ENCODE measurements around the gene F12.
"Not testable (repeated sequence)": the region's sequence is repeated elsewhere in the genome, so short reads cannot be mapped to it uniquely, and the experiment has no call there.

Gene F12

DNA sequence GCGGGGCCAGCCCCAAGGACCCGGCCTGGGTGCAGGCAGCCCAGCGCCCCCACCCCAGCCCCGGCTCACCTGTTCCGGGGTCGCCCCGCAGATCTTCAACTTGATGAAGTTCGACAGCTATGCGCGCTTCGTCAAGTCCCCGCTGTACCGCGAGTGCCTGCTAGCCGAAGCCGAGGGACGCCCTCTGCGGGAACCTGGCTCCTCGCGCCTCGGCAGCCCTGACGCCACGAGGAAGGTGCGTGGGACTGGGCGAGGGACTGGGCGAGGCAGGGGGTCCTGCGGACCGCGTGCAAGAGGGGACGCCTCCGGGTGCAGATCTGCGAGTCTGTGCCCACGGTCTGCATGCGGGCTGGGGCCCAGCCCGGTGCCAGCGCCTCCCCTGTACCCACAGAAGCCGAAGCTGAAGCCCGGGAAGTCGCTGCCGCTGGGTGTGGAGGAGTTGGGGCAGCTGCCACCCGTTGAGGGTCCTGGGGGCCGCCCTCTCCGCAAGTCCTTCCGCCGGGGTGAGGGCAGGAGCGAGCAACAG lies 42.0 kb downstream of the F12 start:
- no peak for DNase-seq

DNA sequence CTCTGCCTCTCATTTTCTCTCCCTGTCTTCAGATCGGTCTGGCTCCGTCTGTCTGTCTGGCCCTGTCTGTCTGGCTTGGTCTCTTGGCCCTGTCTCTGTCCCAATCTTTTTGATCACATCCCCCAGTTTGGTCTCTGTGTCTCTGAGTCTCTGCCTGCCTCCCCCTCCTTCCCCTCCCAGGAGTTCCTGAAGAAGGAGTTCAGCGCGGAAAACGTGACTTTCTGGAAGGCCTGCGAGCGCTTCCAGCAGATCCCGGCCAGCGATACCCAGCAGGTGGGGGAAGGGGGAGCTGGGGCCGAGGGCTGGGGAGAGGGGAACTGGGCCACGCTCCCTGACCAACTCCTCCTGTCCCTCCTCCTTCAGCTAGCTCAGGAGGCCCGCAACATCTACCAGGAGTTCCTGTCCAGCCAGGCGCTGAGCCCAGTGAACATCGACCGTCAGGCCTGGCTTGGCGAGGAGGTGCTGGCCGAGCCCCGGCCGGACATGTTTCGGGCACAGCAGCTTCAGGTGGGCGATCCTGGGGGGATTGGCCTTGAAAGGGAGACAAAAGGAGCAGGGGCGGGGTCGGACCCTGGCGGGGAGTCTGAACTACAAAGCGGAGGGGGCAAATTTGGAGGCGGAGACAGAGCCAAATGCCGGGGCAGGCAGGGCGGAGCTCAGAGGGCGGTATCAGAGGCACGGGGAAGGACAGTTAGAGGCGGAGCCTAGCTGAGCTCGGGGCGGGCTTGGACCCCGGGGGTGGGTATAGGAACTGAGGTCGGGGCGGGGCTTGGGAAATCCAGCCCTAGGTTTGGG lies 42.6 kb downstream of the F12 start:
- DNase-seq: no peak

DNA sequence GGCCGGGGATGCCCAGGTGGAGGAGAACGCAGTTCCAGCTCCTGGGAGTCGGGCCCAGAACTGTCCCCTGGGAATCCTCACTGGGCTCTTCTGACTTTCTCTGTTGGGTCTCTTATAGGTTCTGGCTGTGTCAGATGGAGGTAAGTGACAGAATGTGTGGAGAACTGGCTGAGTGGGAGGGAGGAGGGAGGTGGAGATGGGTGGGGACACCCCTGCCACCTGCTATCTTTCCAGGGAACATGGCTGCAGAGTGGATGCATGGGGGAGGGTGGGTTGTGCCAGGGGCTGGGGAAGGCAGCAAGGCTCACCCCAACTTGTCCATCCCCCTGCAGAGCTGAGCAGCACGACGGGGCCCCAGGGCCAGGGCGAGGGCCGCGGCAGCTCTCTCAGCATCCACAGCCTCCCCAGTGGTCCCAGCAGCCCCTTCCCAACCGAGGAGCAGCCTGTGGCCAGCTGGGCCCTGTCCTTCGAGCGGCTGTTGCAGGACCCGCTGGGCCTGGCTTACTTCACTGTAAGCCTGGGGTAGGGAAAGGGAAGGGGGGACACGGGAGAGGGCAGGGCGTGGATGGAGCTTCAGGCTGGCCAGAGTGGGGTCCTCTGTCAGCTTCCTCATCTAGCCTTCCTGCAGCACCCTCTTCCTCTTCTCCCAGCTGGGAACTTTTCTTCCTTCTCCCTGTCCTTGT lies 43.4 kb downstream of the F12 start:
- no peak for DNase-seq

- peak; percentile 52 for DNase-seq
These were observed 45.0 kb downstream of the F12 start for GRCh38 chr5:177364159-177364962.

DNA sequence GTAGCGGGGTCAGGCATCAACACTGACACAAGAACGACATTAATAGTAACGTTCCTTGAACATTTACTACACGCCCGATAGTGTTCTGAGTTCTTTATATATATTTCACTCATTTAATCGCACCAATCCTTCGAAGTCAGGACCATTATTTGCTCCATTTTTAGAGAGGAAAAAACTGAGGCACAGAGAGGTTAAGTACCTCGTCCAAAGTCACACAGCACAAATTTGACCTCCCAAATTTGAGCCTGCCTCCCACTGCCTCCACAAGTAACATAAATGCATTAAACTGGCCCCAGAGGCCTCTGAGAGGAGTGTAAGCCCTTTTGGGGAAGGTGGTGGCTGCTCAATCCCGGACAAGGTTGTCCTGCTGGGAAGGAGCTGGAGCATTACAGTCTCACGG lies 45.8 kb downstream of the F12 start:
- no peak for DNase-seq

GRCh38 chr5:177362610-177363507 lies 46.5 kb downstream of the F12 start:
- peak; percentile 66 for DNase-seq

GRCh38 chr5:177362292-177362609 lies 47.1 kb downstream of the F12 start:
- DNase-seq: no peak

DNA sequence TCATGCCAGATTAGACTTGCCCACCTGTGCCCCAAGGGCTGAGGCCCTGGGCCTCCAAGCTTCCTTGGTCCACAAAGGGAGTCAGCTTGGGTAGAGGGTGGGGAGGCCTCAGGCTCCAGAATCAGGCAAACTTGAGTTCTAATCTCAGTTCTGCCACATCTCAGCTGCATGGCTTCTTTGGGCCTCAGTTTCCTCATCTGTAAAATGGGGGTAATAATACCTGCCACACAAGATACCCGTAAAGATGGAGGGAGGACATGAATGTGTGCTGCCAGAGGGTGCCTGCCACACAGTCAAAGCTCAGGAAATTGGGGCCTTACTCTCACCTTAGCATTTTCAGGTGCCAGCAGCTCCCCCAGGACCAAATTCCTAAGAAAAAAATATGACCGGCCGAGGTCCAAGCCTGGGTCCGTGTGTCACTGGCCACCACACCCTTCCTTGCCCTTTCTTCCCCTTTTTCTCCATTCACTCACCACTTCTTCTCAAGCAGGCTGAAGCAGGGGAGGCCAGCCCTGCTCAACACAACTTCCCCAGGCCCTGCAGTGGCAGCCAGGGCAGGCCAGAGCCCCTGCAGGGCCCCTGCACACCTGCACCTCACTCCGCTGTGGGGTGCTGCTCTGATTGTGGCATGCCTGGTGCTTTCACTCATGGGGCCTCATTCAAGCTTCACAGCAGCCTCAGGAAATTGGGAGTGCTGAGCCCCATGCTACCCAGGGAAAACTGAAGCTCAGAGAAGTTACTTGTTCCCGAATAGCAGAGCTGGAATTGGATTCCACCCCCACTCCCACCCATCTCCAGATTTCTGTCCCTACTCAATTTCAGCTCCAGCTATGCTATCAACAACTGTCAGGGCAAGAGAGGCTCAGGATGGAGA lies 47.7 kb downstream of the F12 start:
- no peak for DNase-seq

DNA sequence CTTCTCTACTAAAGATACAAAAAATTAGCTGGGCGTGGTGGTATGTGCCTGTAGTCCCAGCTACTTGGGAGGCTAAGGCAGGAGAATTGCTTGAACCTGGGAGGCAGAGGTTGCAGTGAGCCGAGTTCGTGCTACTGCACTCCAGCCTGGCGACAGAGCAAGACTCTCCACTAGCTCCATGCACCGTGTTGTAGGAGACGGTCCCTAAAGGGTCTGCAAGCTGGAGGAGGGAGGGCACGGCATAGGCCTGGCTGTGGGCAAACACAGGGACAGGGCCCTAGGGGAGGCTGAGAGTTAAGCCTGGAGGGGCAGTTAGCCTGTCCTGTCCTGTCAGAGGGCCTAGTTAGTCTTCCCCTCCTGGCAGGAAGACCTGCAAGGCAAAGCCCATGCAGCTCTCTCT lies 48.6 kb downstream of the F12 start:
- not testable (repeated sequence) for DNase-seq

- DNase-seq: no peak
These were observed 49.5 kb downstream of the F12 start for GRCh38 chr5:177359860-177360259.

GRCh38 chr5:177359451-177359851 lies 49.9 kb downstream of the F12 start:
- DNase-seq: no peak

GRCh38 chr5:177358370-177358819 lies 51.0 kb downstream of the F12 start:
- no peak for DNase-seq

DNA sequence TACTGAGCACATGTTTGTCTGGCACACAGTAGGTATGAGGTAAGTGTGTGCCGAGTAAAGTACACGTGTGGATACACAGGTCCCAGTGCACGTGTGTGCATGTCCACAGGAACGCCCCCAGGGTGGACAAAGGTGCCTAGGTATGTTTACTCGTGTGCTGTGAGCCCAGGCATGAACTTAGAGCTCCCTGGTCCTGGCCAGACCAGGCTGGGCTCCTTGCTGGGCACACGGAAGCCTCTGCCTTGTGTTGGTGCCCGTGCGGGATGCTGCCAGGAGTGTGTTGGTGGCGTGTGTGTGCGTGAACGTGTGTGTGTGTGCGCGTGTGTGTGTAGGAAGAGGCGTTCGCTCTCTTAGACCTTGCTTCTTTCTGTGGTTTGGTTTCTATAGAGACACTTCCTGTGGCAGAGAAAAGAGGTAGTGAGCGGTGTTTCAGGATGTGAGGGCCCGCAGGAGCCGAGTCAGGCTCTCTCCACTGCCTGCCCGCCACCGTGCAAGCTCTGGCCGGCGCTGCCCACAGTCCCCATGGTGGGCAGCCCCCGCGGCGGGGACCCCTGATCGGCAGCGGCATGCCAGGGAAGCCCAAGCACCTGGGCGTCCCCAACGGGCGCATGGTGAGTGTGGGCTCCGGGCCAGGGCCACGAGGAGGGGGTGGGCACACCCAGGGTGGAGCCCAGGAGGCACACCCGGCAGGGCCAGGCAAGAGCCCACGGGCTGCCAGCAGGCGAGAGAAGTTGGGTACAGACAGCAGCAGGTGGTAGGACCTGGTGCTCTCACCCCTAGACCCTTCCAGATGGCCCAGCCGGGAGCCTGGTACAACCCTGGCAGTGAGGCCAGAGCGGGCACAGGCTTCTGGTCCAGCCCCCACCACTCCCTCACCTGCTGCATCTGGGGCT lies 51.7 kb downstream of the F12 start, which contains the start of gene RGS14:
Gene RGS14 (plus strand): TSS at position 466 of the 893 bp plus-strand sequence. CDS start 101 bp downstream, at position 567.
- DNase-seq: peak; percentile 72

- no peak for DNase-seq
These were observed 52.3 kb downstream of the F12 start for GRCh38 chr5:177357146-177357458.

GRCh38 chr5:177356746-177357145 lies 52.6 kb downstream of the F12 start:
- no peak for DNase-seq

GRCh38 chr5:177355868-177356168 lies 53.5 kb downstream of the F12 start:
- no peak for DNase-seq

- no peak for DNase-seq
These were observed 54.0 kb downstream of the F12 start for GRCh38 chr5:177355162-177355867.

DNA sequence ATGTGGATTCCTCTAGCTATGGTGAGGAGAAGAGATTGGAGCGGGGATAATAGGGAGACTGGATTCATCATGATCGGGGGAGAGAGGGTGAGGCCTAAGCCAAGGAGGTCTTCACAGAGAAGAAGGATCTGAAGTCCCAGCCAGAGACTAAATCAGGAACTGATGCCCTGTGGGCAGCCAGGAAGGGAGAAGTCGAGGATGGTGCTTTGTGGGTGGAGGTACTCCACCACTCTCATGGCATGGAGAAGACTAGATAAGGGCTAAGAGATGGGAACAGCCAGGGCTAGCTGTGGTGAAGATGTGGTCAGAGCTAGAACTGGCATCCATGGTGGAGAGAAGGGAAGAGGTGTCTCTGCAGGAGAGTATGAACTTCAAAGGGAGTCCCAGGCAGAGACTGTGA lies 54.7 kb downstream of the F12 start:
- no peak for DNase-seq

- no peak for DNase-seq
These were observed 55.1 kb downstream of the F12 start for GRCh38 chr5:177354256-177354655.

DNA sequence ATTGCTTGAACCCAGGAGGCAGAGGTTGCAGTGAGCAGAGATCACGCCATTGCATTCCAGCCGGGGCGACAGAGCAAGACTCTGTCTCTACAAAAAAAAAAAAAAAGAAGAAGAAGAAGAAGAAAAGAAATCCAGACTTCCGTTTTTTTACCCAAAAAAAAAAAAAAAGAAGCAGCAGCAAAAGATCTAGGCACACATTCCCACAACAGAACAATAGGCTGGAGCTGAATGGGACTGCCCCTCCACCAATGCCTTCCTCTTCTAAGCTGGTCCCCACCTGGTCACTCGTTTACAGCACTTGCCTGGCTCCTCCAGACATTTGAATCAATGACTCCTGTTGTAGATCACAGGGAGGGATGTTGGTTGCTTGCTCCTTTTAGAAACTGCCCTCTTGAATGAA lies 56.3 kb downstream of the F12 start:
- DNase-seq: no peak
